ENCODE results near the gene MAML3.

MAML3 gene

DNA sequence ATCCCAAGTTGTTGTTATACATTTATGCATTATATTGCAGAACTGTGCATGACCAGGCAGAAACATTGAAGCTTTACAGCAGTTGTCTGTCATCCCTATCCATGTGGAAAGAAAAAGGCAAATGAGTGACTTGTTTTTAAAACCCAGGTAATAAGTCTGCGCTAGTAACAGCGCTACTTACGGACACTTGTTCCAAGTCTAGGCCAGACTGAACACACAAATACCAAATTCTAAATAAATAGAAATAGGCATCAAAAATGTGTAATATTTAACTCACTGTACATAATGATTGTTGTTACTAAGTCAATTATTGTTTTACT lies 548 bp upstream of the MAML3 start:
- no peak for DNase-seq

DNA sequence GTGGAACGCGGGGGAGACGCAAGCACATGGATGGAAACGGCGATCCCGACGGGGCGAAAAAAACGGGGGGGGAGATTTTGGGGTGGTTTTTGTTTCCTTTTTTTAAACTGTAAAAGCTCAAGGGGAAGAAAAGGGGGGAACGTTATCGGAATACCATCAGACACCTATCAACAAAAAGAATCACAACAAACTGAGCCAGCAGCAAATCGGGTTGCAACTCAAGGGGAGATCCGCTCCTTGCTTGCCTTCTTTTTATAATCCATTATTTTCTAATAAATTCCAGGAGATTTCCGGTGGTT lies 616 bp downstream of the MAML3 start:
- no peak for DNase-seq

GRCh38 chr4:140152751-140153418 lies 1.1 kb downstream of the MAML3 start:
- peak; percentile 68 for DNase-seq

GRCh38 chr4:140152013-140152703 lies 1.8 kb downstream of the MAML3 start:
- peak; percentile 92 for DNase-seq

DNA sequence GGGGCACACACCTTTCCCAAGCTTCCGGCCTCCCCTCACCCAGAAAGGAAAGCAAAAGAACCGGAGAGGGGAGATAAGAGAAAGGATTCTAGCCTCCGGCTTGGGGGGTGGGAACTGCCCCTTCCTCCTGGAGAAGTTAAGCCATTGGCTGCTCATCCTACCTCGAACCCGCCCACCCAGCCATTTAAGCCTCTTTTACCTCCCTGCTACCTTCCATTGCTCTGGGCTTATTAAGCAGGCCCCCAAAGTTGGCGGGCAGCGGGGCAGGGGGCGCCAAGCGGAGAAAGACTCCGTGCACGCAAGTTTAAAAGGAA lies 2.3 kb downstream of the MAML3 start:
- peak; percentile 98 for DNase-seq

GRCh38 chr4:140150886-140151698 lies 2.9 kb downstream of the MAML3 start:
- DNase-seq, result peak; percentile 98

DNA sequence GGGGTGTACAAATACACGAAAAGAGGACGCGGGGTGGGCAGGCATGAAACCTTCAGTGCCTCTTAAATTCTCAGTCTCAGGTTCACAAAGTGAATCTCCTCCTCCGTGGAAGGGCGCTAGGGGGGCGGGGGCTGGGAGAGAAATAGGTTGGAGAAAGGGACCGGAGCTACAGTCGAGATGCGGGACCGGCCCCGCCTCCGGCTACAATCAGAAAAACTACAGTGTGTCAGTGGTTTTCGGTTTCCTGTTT lies 3.4 kb downstream of the MAML3 start:
- DNase-seq, result no peak

- peak; percentile 89 for DNase-seq
These were observed 3.9 kb downstream of the MAML3 start for GRCh38 chr4:140149846-140150635.

- DNase-seq, result no peak
These were observed 9.9 kb downstream of the MAML3 start for GRCh38 chr4:140144050-140144449.

- no peak for DNase-seq
These were observed 12.7 kb downstream of the MAML3 start for GRCh38 chr4:140141210-140141835.

- no peak for DNase-seq
These were observed 13.4 kb downstream of the MAML3 start for GRCh38 chr4:140140566-140140965.

DNA sequence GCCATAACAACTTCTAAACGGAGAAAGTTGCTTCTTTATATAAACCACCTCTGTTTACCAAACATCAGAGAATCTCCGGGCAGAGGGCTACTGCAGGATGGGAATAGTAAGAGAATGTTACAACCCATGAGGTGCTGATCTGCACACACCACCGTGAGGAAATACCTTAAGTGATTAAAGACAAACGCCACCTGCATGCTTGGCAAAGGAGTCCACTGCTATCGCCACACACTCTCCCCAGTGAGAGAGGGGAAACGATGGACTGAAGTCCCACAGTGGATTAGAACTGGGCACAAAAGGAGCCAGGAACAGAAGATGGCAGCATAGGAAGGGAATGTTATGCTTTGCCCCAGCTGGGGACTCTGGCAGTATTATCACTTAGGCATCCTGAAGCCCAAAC lies 15.6 kb downstream of the MAML3 start:
- no peak for DNase-seq

DNA sequence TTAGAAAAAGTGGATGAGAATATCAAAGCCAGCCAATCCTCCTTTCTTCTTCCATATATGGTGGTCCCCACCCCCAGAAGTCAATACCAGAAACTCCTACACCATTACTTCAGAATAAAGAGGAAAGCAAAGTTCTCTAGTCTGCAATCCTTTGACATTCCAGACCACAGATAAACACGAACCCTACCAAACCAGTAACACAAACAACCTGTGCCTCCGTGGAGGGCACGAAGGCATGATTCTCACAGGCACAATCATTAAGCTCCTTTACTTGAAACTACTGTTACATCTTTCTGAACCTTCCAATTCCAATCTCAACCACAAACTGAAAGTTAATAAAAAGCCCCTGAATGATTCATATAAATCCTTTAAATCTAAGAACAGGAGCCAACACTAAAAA lies 16.3 kb downstream of the MAML3 start:
- no peak for DNase-seq

DNA sequence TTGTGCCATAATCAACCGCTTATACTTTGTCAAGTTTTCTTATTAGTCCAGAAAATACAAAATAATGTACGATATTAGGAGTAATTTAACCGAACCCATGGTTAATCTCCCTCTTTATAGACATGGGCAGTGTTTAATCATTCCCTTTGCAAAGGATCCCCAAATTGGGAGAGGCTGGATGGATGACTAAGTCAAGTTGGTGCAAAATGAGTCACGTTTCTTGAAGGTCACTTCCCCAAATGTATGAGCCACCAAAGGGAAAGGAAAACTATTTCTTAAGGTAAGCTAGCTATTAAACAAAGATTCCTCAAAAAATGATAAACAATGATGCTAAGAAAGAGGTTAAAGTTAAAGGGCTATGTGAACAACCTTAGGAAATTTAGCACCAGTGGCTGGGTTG lies 17.5 kb downstream of the MAML3 start:
- DNase-seq, result no peak

DNA sequence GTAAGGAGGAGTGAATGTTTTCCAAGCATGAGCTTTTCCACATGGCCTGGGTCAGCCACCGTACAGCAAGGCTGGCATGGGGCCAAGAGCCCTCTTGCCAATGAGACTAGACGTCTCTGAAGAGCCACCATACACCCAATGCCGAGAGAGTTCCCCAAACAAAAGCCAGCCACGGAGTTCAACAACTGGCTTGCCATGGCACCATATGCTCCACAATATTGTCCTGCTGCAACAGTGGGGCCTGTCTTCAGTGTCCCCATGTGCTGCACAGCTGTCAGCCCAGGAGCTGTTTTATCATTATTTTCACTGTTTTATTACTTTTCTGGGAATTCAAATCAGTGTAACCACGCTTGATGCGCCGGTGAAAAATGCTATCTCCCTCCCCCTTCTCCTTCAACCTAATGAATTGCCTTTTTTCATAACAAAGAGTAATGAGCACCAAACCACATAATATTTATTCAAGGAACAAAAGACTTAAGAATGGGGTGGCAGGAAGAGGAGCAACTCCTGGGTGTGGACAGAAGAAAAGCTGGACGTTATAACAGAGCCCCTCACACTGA lies 18.4 kb downstream of the MAML3 start:
- no peak for DNase-seq

- no peak for DNase-seq
These were observed 19.1 kb downstream of the MAML3 start for GRCh38 chr4:140134746-140135425.

- no peak for DNase-seq
These were observed 20.4 kb downstream of the MAML3 start for GRCh38 chr4:140133576-140133975.

- DNase-seq, result no peak
These were observed 22.2 kb downstream of the MAML3 start for GRCh38 chr4:140131675-140132229.

- no peak for DNase-seq
These were observed 23.3 kb downstream of the MAML3 start for GRCh38 chr4:140130677-140131076.

- DNase-seq, result no peak
These were observed 26.6 kb downstream of the MAML3 start for GRCh38 chr4:140127422-140127821.

GRCh38 chr4:140126261-140126660 lies 27.7 kb downstream of the MAML3 start:
- no peak for DNase-seq

DNA sequence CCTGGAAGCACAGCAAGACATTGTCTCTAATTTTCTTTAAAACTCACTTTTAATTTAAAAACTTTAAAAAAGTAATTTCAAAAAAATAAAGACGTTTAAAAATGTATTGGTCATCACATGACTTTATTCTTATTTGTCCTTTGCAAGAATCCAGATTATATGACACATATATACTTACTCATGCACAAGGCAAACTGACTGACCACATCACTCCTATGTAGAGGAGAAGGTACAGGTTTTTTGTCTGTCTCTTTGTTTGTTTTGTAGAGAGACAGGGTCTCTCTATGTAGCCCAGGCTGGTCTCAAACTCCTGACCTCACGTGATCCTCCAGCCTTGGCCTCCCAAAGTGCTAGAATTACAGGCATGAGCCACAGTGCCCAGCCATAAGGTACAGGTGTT lies 28.6 kb downstream of the MAML3 start:
- DNase-seq, result no peak

All from hematopoietic multipotent progenitor cell treated with erythropoietin and hydrocortisone succinate and interleukin-3 and kit ligand, for 4 days (in vitro differentiated cells).